ENCODE results near the gene IP6K1.

IP6K1 gene

GRCh38 chr3:49714728-49715550 lies 71.4 kb downstream of the IP6K1 start:
- no peak overlapping the region for H3K4me3 ChIP-seq (replicated peaks; ENCODE audit: low read depth, low read length)
- TF ChIP-seq CTCF (IDR thresholded peaks at IDR 0.05; ENCODE audit: low read length, missing control alignments) = no peak
- DNase-seq (ENCODE audit: low read depth) = no peak

GRCh38 chr3:49713336-49714105 lies 72.8 kb downstream of the IP6K1 start:
- no peak overlapping the region for H3K4me3 ChIP-seq (replicated peaks; ENCODE audit: low read depth, low read length)
- TF ChIP-seq CTCF (IDR thresholded peaks at IDR 0.05; ENCODE audit: low read length, missing control alignments) = no peak
- no peak for DNase-seq (ENCODE audit: low read depth)

- no peak overlapping the region for H3K4me3 ChIP-seq (replicated peaks; ENCODE audit: low read depth, low read length)
- no peak for TF ChIP-seq CTCF (IDR thresholded peaks at IDR 0.05; ENCODE audit: low read length, missing control alignments)
- DNase-seq (ENCODE audit: low read depth) = no peak
Measured at GRCh38 chr3:49712631-49713317, 73.6 kb downstream of the IP6K1 start.

GRCh38 chr3:49712166-49712565 lies 74.2 kb downstream of the IP6K1 start:
- no peak for TF ChIP-seq CTCF (IDR thresholded peaks at IDR 0.05; ENCODE audit: low read length, missing control alignments)
- no peak overlapping the region for H3K4me3 ChIP-seq (replicated peaks; ENCODE audit: low read depth, low read length)
- DNase-seq (ENCODE audit: low read depth) = no peak

GRCh38 chr3:49711489-49711888 lies 74.9 kb downstream of the IP6K1 start:
- DNase-seq (ENCODE audit: low read depth) = no peak
- no peak overlapping the region for H3K4me3 ChIP-seq (replicated peaks; ENCODE audit: low read depth, low read length)
- TF ChIP-seq CTCF (IDR thresholded peaks at IDR 0.05; ENCODE audit: low read length, missing control alignments) = no peak

GRCh38 chr3:49709852-49710251 lies 76.5 kb downstream of the IP6K1 start:
- no peak for DNase-seq (ENCODE audit: low read depth)
- no peak overlapping the region for H3K4me3 ChIP-seq (replicated peaks; ENCODE audit: low read depth, low read length)
- no peak for TF ChIP-seq CTCF (IDR thresholded peaks at IDR 0.05; ENCODE audit: low read length, missing control alignments)
